HG02870 (cell line): ENCODE data around the gene CA14.
"Not testable (repeated sequence)": the region's sequence is repeated elsewhere in the genome, so short reads cannot be mapped to it uniquely, and the experiment has no call there.

Experiments used
- ATAC-seq: cut with Tn5 transposase; IDR thresholded peaks from one replicate; pipeline ENCODE4 v1.9.1; 2021; ENCODE audit warnings: mild to moderate bottlenecking, moderate library complexity; ENCODE audit not compliant: unreplicated experiment

Gene CA14

GRCh38 chr1:150257624-150258585 lies at the start of gene CA14:
Gene CA14, plus strand, starts transcription at chr1:150257774. Its CDS starts 355 bp downstream, at chr1:150258129.
- ATAC-seq: no peak

GRCh38 chr1:150208460-150208859 lies 49.1 kb upstream of the CA14 start:
- ATAC-seq: not testable (repeated sequence)

- no peak for ATAC-seq
These were observed 47.5 kb upstream of the CA14 start for GRCh38 chr1:150210091-150210490.

- no peak for ATAC-seq
These were observed 46.9 kb upstream of the CA14 start for GRCh38 chr1:150210706-150211105.

GRCh38 chr1:150212070-150212469 lies 45.5 kb upstream of the CA14 start:
- ATAC-seq: no peak

- ATAC-seq: no peak
These were observed 44.1 kb upstream of the CA14 start for GRCh38 chr1:150213170-150214098.

GRCh38 chr1:150214099-150214756 lies 43.3 kb upstream of the CA14 start:
- ATAC-seq: not testable (repeated sequence)

GRCh38 chr1:150215855-150216254 lies 41.7 kb upstream of the CA14 start:
- ATAC-seq: not testable (repeated sequence)

GRCh38 chr1:150221552-150221951 lies 36.0 kb upstream of the CA14 start:
- no peak for ATAC-seq

GRCh38 chr1:150224983-150225382 lies 32.6 kb upstream of the CA14 start:
- ATAC-seq: no peak

GRCh38 chr1:150225546-150225945 lies 32.0 kb upstream of the CA14 start:
- no peak for ATAC-seq

GRCh38 chr1:150226486-150226885 lies 31.1 kb upstream of the CA14 start:
- no peak for ATAC-seq

- ATAC-seq: no peak
These were observed 30.3 kb upstream of the CA14 start for GRCh38 chr1:150227228-150227627.

- not testable (repeated sequence) for ATAC-seq
These were observed 29.3 kb upstream of the CA14 start for GRCh38 chr1:150228246-150228645.

- not testable (repeated sequence) for ATAC-seq
These were observed 24.7 kb upstream of the CA14 start for GRCh38 chr1:150232921-150233320.

GRCh38 chr1:150233359-150234308 lies 23.9 kb upstream of the CA14 start:
- no peak for ATAC-seq

GRCh38 chr1:150234309-150234565 lies 23.3 kb upstream of the CA14 start:
- ATAC-seq: no peak

GRCh38 chr1:150234566-150235293 lies 22.8 kb upstream of the CA14 start:
- ATAC-seq: peak; percentile 35

- no peak for ATAC-seq
These were observed 22.2 kb upstream of the CA14 start for GRCh38 chr1:150235294-150235851.
